Activated CD8-positive, alpha-beta T cell treated with anti-CD3 and anti-CD28 coated beads for 36 hours (primary cell): ENCODE measurements around the gene EPHB3. TPM values are rescaled to one million over a fixed set of nuclear protein-coding genes. Genes with fewer than 3 reads are reported as not detected.

Experiments used
- ATAC-seq: fragments of 200-7000 bp; cut with Tn5 transposase; one replicate; pipeline ENCODE4 v1.10.0; 2021; ENCODE audit warnings: mild to moderate bottlenecking, moderate library complexity
- CTCF ChIA-PET: fragments of 350-600 bp; sonication (Branson Sonifier 250); formaldehyde crosslinking; loops from one replicate; lab custom pipeline; 2021; ENCODE audit warnings: antibody characterized with exemption; lab: Charles Lee
- POLR2A ChIA-PET: fragments of 350-600 bp; sonication (Branson Sonifier 250); formaldehyde crosslinking; loops from one replicate; lab custom pipeline; 2021; ENCODE audit warnings: antibody characterized with exemption; lab: Charles Lee
- DNase-seq: peaks from one replicate; pipeline ENCODE4 v3.0.0-alpha.2; 2020
- H3K27ac Mint-ChIP-seq: one replicate; pipeline ENCODE4 v1.8.0; 2021; ENCODE audit warnings: mild to moderate bottlenecking, mixed read lengths
- H3K27me3 Mint-ChIP-seq: one replicate; pipeline ENCODE4 v1.8.0; 2021; ENCODE audit warnings: mixed read lengths
- H3K36me3 Mint-ChIP-seq: one replicate; pipeline ENCODE4 v1.8.0; 2021; ENCODE audit warnings: low read depth, mixed read lengths
- H3K4me1 Mint-ChIP-seq: one replicate; pipeline ENCODE4 v1.8.0; 2021; ENCODE audit warnings: low read depth, mixed read lengths
- H3K4me3 Mint-ChIP-seq: one replicate; pipeline ENCODE4 v1.8.0; 2021; ENCODE audit warnings: mild to moderate bottlenecking, moderate library complexity, mixed read lengths
- H3K9me3 Mint-ChIP-seq: one replicate; pipeline ENCODE4 v1.8.0; 2021; ENCODE audit warnings: mixed read lengths
- CTCF ChIP-seq: fragments of 200-600 bp; IDR thresholded peaks from one replicate; pipeline ENCODE4 v1.8.0; 2022; ENCODE audit warnings: antibody characterized with exemption, mild to moderate bottlenecking
- intact Hi-C: fragments of 100-400 bp; cut with micrococcal nuclease; formaldehyde crosslinking; loops from one replicate; pipeline ENCODE4 v1.10.0; 2022
- total RNA-seq, 2 experiments: library from RNA; stranded (reverse); gene quantifications; one replicate each; pipeline ENCODE4 v1.2.3, GENCODE V29; 2021

Gene EPHB3
- total RNA-seq, 2 experiments from 2014 or later, result 0.07 TPM; not detected in 1

GRCh38 chr3:184602372-184603150, 41.0 kb downstream of the EPHB3 start:
- Mint-ChIP-seq H3K9me3 (no peaks in the 10 kb centered on the region), H3K27me3 (peaks cover 50% of the 10 kb centered on the region), H3K4me1 (peaks cover 26% of the 10 kb centered on the region), H3K36me3 (no peaks in the 10 kb centered on the region), H3K4me3 (no peak overlapping the region), H3K27ac (no peak overlapping the region)
- intact Hi-C loops, result no loop called here
- ChIA-PET CTCF (interaction anchor here (2.4 kb wide), 1 partner anchor 42 kb away, joined by 8 read pairs; no protein-coding TSS in a partner anchor), POLR2A (no interaction called here)
- DNase-seq, result no peak
- TF ChIP-seq CTCF, result no peak
- no peak for ATAC-seq

GRCh38 chr3:184603151-184604030, 41.8 kb downstream of the EPHB3 start:
- Mint-ChIP-seq H3K9me3 (no peaks in the 10 kb centered on the region), H3K36me3 (no peaks in the 10 kb centered on the region), H3K27me3 (peaks cover 50% of the 10 kb centered on the region), H3K4me3 (no peak overlapping the region), H3K4me1 (peaks cover 34% of the 10 kb centered on the region), H3K27ac (no peak overlapping the region)
- POLR2A ChIA-PET, result no interaction called here
- no peak for DNase-seq
- ATAC-seq, result no peak
- intact Hi-C loops, result no loop called here
- no peak for TF ChIP-seq CTCF
- CTCF ChIA-PET, result interaction anchor here (2.4 kb wide), 1 partner anchor 43 kb away, joined by 8 read pairs; no protein-coding TSS in a partner anchor

GRCh38 chr3:184604039-184604601, 42.5 kb downstream of the EPHB3 start:
- H3K27me3 Mint-ChIP-seq, result peaks cover 50% of the 10 kb centered on the region
- no peak for TF ChIP-seq CTCF

DNA sequence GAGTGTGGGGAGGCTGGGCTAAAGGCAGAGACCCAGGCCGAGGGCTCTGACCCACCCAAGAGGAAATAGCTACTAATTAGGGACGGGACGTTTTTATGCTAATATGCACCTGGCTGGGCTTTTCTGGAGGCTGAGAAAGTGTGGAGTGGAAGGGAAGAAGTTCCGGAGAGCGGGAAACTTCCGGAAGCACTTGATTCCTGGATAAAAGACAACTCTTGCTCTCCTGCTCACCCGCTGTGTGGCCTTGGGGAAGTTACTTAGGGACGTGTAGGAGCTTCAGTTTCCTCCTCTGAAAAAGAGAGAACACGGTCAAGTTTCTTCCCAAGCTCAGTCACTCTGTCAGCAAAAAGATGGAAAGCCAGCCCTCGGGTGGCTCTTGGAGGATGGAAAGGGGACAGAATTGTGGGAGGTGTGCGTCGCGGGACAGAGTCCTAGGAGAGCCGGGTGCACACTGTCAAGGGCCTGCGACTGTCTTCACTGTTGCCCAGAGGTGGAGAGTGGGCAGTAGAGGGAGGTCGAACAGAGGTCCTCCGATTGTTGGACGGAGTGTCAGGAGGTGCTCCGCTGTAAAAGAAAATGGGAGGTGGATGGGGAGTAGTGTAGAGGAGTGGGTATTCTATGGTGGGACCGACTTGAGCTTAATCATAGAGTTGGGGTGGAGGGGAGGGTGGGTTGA, 43.2 kb downstream of the EPHB3 start:
- Mint-ChIP-seq H3K4me3 (no peak overlapping the region), H3K27ac (no peak overlapping the region), H3K4me1 (peaks cover 36% of the 10 kb centered on the region), H3K9me3 (no peaks in the 10 kb centered on the region), H3K36me3 (no peaks in the 10 kb centered on the region), H3K27me3 (peaks cover 50% of the 10 kb centered on the region)
- POLR2A ChIA-PET, result interaction anchor here (1.1 kb wide), 1 partner anchor 147 kb away, joined by 4 read pairs; no protein-coding TSS in a partner anchor
- no peak for TF ChIP-seq CTCF
- intact Hi-C loops, result no loop called here
- no peak for DNase-seq
- no peak for ATAC-seq
- CTCF ChIA-PET, result interaction anchor here (1.1 kb wide), 1 partner anchor 44 kb away, joined by 4 read pairs; the partner anchor contains the start of gene EPHB3

More at GRCh38 chr3:184604039-184604601, 42.5 kb downstream of the EPHB3 start:
- POLR2A ChIA-PET, result no interaction called here
- Mint-ChIP-seq H3K4me1 (peaks cover 36% of the 10 kb centered on the region), H3K36me3 (no peaks in the 10 kb centered on the region), H3K27ac (no peak overlapping the region), H3K4me3 (no peak overlapping the region), H3K9me3 (no peaks in the 10 kb centered on the region)
- CTCF ChIA-PET, result interaction anchor here (1.1 kb wide), 1 partner anchor 43 kb away, joined by 4 read pairs; the partner anchor contains the start of gene EPHB3
- intact Hi-C loops, result no loop called here
- DNase-seq (no peak), ATAC-seq (no peak)
